Skeletal muscle tissue (tissue), 4 donors: ENCODE data around the gene ZNFX1. TPM values are rescaled to one million over a fixed set of nuclear protein-coding genes. Genes with fewer than 3 reads are reported as not detected.
"Not testable (repeated sequence)": the region's sequence is repeated elsewhere in the genome, so short reads cannot be mapped to it uniquely, and the experiment has no call there.

Experiments used
- H3K27ac ChIP-seq: one replicate; pipeline ENCODE4 v1.7.0; 2013; ENCODE audit warnings: mild to moderate bottlenecking, low read depth, low read length, inconsistent platforms
- H3K27me3 ChIP-seq, 3 donors: one replicate each; pipeline ENCODE4 v1.7.0; 2013; ENCODE audit warnings: low read length in 3 of 3; ENCODE audit not compliant: control insufficient read depth in 3 of 3, insufficient read depth in 3 of 3
- H3K36me3 ChIP-seq, 3 donors: one replicate each; pipeline ENCODE4 v1.7.0; 2013; ENCODE audit warnings: low read length in 3 of 3; ENCODE audit not compliant: control insufficient read depth in 3 of 3, insufficient read depth in 3 of 3
- H3K4me1 ChIP-seq, 3 donors: one replicate each; pipeline ENCODE4 v1.7.0; 2013; ENCODE audit warnings: low read length in 3 of 3, mild to moderate bottlenecking in 3 of 3; ENCODE audit not compliant: control insufficient read depth in 3 of 3, insufficient read depth in 3 of 3
- H3K4me3 ChIP-seq, 3 donors: one replicate each; pipeline ENCODE4 v1.7.0; 2013; ENCODE audit warnings: low read length in 3 of 3
- H3K9ac ChIP-seq, 3 donors: one replicate each; pipeline ENCODE4 v1.7.0; 2013; ENCODE audit warnings: low read length in 3 of 3, mild to moderate bottlenecking in 3 of 3, moderate library complexity in 2 of 3, low read depth in 1 of 3
- H3K9me3 ChIP-seq, 3 donors: one replicate each; pipeline ENCODE4 v1.7.0; 2013; ENCODE audit warnings: low read length in 3 of 3; ENCODE audit not compliant: control insufficient read depth in 3 of 3
- total RNA-seq: library from RNA; depleted of rRNA; stranded (reverse); fragments of >200 nt; gene quantifications from one replicate; pipeline ENCODE4 v1.2.3, GENCODE V29; 2014
- donor health status: Osteomylitis.

Gene ZNFX1
- total RNA-seq, 1 donor from 2014 or later = 13.6 TPM

GRCh38 chr20:49294002-49294654 lies 16.3 kb upstream of the ZNFX1 start:
- H3K9ac ChIP-seq, H3K4me3 ChIP-seq, H3K4me1 ChIP-seq, H3K9me3 ChIP-seq, H3K27ac ChIP-seq, H3K27me3 ChIP-seq: not testable (repeated sequence)
- H3K36me3 ChIP-seq = peaks cover 22 to 33% (median 31%) of the 10 kb centered on the region in 3 donors

- no peak overlapping the region for H3K27ac ChIP-seq
Observed at GRCh38 chr20:49293122-49293521, 15.3 kb upstream of the ZNFX1 start.

GRCh38 chr20:49292010-49292409 lies 14.2 kb upstream of the ZNFX1 start:
- H3K27me3 ChIP-seq = no peaks in the 10 kb centered on the region
- H3K4me3 ChIP-seq = no peak overlapping the region
- no peak overlapping the region for H3K27ac ChIP-seq
- H3K9ac ChIP-seq = no peak overlapping the region
- H3K36me3 ChIP-seq = peaks cover 33 to 52% (median 49%) of the 10 kb centered on the region in 3 donors
- peaks cover 0 to 8% (median 3%) of the 10 kb centered on the region in 3 donors for H3K9me3 ChIP-seq
- no peaks in the 10 kb centered on the region for H3K4me1 ChIP-seq

More at GRCh38 chr20:49293122-49293521, 15.3 kb upstream of the ZNFX1 start:
- Histone ChIP-seq H3K9ac (no peak overlapping the region), H3K4me1 (no peaks in the 10 kb centered on the region), H3K9me3 (no peaks in the 10 kb centered on the region), H3K36me3 (peaks cover 24 to 43% (median 41%) of the 10 kb centered on the region in 3 donors), H3K4me3 (no peak overlapping the region), H3K27me3 (no peaks in the 10 kb centered on the region)

GRCh38 chr20:49291200-49291599 lies 13.3 kb upstream of the ZNFX1 start:
- Histone ChIP-seq H3K36me3 (peaks cover 41 to 60% (median 57%) of the 10 kb centered on the region in 3 donors), H3K4me1 (no peaks in the 10 kb centered on the region), H3K27me3 (no peaks in the 10 kb centered on the region), H3K4me3 (no peak overlapping the region), H3K9me3 (peaks cover 7 to 16% (median 9%) of the 10 kb centered on the region in 3 donors), H3K27ac (no peak overlapping the region), H3K9ac (no peak overlapping the region)

- Histone ChIP-seq H3K4me3 (no peak overlapping the region), H3K27ac (no peak overlapping the region), H3K9ac (no peak overlapping the region), H3K9me3 (peaks cover 7 to 21% (median 10%) of the 10 kb centered on the region in 3 donors), H3K4me1 (no peaks in the 10 kb centered on the region), H3K27me3 (no peaks in the 10 kb centered on the region), H3K36me3 (peaks cover 45 to 63% (median 61%) of the 10 kb centered on the region in 3 donors)
Observed at GRCh38 chr20:49290608-49291191, 12.8 kb upstream of the ZNFX1 start.

- H3K36me3 ChIP-seq = peaks cover 54 to 68% (median 65%) of the 10 kb centered on the region in 3 donors
- no peak overlapping the region for H3K4me3 ChIP-seq
- H3K4me1 ChIP-seq = peaks cover under 1 to 2% (median 1%) of the 10 kb centered on the region in 3 donors
- H3K9me3 ChIP-seq = peaks cover 7 to 23% (median 10%) of the 10 kb centered on the region in 3 donors
- no peak overlapping the region for H3K27ac ChIP-seq
- H3K27me3 ChIP-seq = no peaks in the 10 kb centered on the region
- H3K9ac ChIP-seq = no peak overlapping the region
Observed at GRCh38 chr20:49288784-49289696, 11.2 kb upstream of the ZNFX1 start.

GRCh38 chr20:49288250-49288751 lies 10.4 kb upstream of the ZNFX1 start:
- Histone ChIP-seq H3K36me3 (peaks cover 61 to 75% (median 72%) of the 10 kb centered on the region in 3 donors), H3K27me3 (no peaks in the 10 kb centered on the region), H3K9me3 (peaks cover 7 to 23% (median 10%) of the 10 kb centered on the region in 3 donors), H3K9ac (no peak overlapping the region), H3K27ac (no peak overlapping the region), H3K4me1 (peaks cover 2 to 9% (median 6%) of the 10 kb centered on the region in 3 donors), H3K4me3 (no peak overlapping the region)

GRCh38 chr20:49287555-49288249 lies 9.8 kb upstream of the ZNFX1 start:
- no peak overlapping the region for H3K4me3 ChIP-seq
- peaks cover 7 to 23% (median 10%) of the 10 kb centered on the region in 3 donors for H3K9me3 ChIP-seq
- H3K4me1 ChIP-seq = peaks cover 5 to 14% (median 7%) of the 10 kb centered on the region in 3 donors
- H3K27ac ChIP-seq = no peak overlapping the region
- H3K36me3 ChIP-seq = peaks cover 66 to 81% (median 78%) of the 10 kb centered on the region in 3 donors
- no peaks in the 10 kb centered on the region for H3K27me3 ChIP-seq
- no peak overlapping the region for H3K9ac ChIP-seq
